Stromal cell of bone marrow (primary cell): ENCODE data around the gene TSPAN1.
A peak's percentile ranks its signal among the peaks of the same experiment; 100 is the strongest.

Experiments used
- DNase-seq: peaks from one replicate; pipeline ENCODE4 v3.0.0-alpha.2; 2012; ENCODE audit warnings: low read depth

The TSPAN1 gene

DNA sequence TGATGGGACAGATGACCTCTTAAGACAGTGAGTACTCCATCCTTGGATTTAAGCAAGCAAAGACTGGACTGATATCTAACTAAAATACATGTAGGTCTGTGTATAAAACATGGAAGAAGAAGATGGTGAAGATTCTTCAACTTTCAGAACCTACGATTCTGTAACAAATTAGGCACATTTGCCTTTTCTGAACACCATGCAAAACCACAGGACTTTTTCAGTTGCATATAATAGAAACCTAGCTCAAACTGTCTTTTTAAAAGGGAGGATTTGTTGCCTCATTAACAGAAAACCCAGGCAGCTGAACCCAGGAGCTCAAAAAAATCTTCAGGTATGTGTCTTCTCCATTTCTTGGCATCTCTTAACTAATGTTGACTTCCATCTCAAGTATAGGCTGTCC is 14.7 kb upstream of the TSPAN1 start:
- DNase-seq = no peak

- no peak for DNase-seq
Measured at GRCh38 chr1:46166521-46167462, 8.1 kb upstream of the TSPAN1 start.

- no peak for DNase-seq
Measured at GRCh38 chr1:46168477-46168876, 6.4 kb upstream of the TSPAN1 start.

- DNase-seq = no peak
Measured at GRCh38 chr1:46169811-46170454, 5.0 kb upstream of the TSPAN1 start.

- no peak for DNase-seq
Measured at GRCh38 chr1:46171351-46171750, 3.5 kb upstream of the TSPAN1 start.

DNA sequence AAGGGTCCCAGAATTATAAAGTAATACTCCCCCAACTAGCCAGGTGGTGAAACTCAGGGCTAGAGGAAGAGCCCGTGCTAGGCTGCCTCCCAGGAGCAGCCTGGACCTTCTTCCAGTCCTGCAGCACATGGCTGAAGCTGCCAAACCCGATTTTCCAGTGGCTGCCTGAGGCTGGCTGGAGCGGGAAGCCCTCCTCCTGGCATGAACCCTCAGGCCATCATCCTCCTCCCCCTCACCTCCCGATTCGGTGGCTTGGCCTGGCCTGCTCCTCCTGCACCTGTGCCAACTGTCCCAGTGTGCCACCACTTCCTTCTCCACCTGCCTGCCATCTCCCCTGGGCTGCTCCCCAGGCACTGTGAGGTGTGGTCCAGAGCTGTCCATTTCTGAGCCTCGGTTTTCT is 3.0 kb upstream of the TSPAN1 start:
- DNase-seq = no peak

DNA sequence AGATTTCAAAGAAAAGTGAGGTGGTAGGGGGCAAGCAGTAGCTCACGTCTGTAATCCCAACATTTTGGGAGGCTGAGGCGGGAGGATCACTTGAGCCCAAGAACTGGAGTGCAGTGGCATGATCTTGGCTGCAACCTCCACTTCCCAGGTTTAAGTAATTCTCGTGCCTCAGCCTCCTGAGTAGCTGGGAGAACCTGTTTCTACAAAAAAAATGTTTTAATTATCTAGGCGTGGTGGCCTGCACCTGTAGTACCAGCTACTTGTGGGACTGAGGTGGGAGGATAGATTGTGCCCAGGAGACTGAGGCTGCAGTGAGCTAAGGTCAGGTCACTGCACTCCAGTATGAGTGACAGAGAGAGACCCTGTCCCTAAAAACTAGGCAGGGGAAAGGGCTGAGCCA is 2.6 kb upstream of the TSPAN1 start:
- DNase-seq = no peak

DNA sequence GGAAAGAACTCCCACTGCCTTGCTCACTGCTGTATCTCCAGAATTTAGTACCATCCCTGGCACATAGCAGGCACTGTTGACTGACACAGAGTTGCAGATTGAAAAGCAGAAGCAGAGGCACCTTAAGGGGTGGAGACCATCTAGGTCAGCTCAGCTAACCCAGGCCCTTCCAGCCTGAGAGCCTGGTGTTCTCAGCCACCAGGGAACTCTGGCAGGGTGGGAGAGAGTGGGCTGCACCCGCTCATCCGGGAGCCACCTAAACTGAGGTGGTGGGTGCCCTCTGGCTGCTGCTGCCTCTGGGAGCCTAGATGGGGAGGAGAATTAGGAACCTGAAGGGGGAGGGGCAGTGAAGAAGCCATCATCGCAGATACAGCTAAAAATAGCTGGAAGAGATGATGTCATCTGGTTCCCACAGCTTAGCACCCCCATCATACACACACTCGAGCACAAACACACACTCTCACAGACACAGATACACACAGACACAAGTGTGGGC is 1.5 kb upstream of the TSPAN1 start:
- no peak for DNase-seq

DNA sequence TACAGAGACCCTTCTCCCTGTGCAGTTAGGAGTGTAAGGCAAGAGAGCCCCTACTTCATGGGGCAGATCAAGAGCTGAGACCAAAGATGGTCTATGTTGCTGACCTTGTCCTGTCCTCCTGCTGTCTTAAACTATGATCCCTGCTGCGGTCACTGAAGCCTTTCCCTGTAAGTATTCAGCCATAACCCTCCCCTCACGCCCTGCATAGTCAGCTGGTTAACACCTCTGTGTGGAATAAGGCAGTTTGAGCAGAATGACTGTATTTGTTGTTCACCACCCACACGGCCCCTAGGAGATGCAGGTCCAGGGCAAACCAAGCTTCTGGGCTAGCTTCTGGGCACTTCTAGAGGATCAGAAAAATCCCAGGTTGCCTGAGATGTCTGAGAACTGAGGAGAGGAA is 356 bp downstream of the TSPAN1 start:
- no peak for DNase-seq

DNA sequence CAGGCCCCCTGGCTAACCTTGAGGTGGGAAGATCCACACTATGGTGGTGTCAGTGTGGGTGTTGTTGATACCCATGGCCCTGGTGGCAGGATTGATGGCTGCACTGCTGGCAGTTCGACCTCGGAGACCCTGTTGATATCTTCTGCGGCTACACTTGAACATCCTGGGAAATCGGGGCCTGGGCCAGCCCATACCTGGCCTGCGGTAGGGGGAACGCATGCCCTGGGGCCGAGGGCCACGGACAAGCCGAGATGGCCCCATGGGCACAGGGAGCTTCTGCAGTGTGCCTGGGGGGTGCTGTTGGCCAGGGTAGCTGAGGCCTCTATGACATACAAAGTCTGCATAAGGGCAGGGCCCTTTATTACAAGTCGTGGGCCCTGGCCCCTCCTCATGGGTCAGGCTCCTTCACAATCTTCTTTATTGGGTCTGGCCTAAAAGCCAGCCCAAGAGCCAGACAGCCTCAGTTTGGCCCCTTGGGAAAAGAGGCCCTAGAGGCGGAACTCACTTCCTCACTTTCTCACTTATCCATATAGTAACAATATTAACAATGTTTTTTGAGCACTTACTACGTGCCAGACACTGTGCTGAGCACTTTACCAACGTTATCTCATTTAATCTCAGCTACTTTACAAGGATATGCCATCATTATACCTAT is 1.5 kb downstream of the TSPAN1 start, which contains the start of gene P3R3URF:
P3R3URF (minus strand) TSS at position 278 of the 655 bp plus-strand sequence; CDS start at position 261, 17 bp downstream.
- DNase-seq = no peak

GRCh38 chr1:46179138-46180081 is 4.5 kb downstream of the TSPAN1 start:
- peak; percentile 82 for DNase-seq

DNA sequence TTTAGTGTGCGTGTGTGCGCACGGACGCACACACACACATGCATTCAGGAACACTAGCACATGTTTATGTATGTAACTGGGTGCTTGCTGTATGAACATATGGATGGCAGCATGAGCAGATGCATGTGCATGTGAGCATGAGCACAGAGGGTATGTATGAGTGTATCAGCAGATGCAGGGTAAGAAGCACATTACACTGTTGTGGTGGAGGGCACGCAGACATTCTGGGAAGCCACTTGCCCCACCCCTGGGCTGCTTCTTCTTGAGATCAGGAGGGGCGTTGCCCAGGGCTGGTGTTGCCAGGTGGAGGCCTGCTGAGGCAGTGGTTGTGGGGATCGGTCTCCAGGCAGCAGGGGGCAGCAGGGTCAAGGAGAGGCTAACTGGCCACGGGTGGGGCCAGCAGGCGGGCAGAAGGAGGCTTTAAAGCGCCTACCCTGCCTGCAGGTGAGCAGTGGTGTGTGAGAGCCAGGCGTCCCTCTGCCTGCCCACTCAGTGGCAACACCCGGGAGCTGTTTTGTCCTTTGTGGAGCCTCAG is 5.3 kb downstream of the TSPAN1 start:
- no peak for DNase-seq

- no peak for DNase-seq
Measured at GRCh38 chr1:46181343-46182260, 6.7 kb downstream of the TSPAN1 start.

DNA sequence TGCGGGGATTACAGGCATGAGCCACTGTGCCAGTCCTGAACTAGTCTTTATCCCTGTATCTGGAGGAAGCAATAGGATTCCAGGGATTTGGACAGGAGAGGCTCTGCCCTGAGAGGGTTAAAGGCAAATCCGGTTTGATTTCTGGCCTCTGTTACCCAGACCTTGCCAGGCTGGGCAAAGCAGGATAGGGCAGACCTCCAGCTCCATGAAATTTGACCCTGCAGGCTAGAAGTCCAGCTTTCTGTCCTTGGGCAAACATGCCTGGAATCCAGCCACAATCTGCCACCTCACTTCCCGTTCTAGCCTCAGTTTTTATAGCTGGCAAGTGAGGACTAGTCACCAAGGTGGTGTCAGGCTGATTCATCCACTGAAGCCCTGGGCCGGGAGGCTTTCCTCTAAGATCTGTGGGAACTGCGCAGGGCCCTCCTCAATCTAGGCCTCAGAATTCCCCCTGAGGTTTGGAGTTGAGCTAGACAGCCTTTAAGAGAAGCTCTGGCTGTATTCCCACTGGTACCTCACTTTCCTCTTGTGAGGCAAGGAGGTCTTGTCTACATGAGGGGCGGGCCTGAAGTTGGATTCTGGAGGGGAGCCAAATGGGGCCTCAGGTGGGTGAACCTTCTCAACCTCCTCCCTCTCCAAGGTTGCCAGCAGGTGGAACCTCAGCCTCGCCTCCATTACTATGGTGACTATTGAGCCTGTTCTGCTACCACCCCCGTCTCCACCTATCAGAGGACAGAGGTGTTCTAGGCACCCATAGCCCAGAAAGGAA is 8.4 kb downstream of the TSPAN1 start:
- peak; percentile 97 for DNase-seq

DNA sequence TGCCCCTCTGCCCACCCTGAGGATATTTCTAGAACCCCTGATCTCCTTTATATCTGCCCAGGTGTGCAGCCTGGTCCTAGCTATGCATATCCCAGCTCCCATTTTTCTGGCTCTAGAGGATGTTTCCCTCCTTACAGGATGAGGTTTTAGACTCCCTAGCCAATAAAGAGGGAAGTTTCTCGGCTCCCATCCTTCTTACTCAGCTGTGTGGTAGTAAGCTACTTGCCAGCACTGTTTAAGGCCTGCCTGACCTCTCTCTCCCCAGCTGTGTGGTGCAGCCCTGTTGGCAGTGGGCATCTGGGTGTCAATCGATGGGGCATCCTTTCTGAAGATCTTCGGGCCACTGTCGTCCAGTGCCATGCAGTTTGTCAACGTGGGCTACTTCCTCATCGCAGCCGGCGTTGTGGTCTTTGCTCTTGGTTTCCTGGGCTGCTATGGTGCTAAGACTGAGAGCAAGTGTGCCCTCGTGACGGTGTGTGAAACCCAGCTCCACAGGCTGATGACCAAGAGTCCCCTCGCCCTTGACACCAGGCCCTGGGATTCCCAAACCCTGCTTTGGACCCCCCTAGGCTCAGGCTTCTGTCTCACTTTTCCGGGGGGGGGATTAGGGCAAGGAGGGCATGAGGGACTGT is 9.2 kb downstream of the TSPAN1 start:
- no peak for DNase-seq

- DNase-seq = no peak
Measured at GRCh38 chr1:46184920-46185658, 10.2 kb downstream of the TSPAN1 start.

DNA sequence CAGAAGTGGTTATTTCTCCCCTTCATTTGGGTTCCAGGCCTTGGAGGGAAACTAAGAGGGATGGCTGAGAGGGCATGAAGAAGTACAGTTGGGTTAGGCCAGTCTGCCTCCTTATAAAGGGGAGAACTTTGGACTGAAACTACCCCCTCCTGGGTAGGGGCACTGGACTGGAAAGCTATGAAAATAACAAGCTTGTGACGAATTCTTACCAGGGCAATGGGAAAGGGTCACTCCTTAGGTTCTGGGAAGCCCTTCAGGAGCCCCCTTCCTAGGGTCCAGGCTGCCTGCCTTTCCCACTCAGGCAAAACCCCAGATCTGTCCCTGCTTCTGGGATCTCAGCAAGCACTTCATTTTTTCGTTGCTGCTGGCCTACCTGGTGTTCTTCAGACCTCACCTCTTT is 11.2 kb downstream of the TSPAN1 start:
- DNase-seq = no peak
